ENCODE data around the gene AOX1.
A peak's percentile ranks its signal among the peaks of the same experiment; 100 is the strongest.
"Not testable (repeated sequence)": the region's sequence is repeated elsewhere in the genome, so short reads cannot be mapped to it uniquely, and the experiment has no call there.

AOX1 gene

DNA sequence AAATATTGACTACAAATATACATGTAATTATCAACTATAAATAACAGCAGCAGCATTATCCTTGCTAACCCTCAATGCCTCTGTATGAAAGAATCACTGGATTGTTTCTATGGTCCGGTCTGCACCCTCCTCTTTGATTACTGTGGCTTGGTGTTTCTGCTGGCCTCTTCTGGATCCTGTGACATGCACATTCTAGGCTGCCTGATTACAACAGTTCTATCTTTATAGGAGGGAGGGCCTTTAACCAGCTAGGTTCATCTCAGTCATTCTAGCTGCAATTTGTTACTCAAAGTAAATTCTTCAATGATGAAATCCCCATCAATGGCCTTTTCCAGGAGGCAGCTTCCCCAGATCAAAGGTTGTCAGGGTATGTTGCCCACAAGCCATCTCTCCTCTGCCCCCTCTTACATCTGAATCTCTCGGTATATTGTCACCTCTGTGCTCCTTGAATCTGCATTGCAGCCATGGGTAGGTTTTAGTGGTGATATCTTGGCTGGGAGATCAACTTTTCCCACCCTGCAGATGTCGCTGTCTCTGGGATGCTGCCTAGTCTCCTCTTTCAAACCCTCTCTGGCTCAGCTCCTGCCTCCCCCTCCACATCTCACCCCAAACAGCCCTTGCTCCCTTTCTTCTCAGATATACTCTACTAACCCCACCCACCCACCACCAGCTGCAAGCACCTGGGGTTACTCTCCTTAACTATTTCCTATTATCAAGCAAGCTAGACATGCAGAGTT lies 119.7 kb downstream of the AOX1 start:
- no peak for DNase-seq

GRCh38 chr2:200708943-200709342 lies 123.1 kb downstream of the AOX1 start:
- no peak for DNase-seq

- DNase-seq: peak; percentile 86
Measured at GRCh38 chr2:200713003-200713703, 127.3 kb downstream of the AOX1 start.

DNA sequence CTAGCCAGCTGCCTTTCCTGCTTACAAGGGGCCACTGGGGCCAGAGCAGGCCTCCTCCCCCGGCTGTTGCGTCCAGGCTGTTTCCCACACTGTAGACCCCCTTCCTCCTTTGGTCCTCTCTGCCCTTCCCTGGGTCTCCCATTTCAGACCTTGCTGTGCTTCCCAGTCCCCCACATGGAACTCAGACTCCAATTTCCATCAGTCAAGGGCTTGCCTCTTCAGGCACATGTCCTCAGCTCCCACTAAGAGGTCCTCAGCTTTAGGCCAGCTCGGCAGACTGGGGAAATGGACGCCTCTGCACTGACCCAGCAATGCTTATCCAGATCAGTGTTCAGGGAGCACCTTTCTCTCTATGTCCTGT lies 127.9 kb downstream of the AOX1 start:
- DNase-seq: peak; percentile 36

- not testable (repeated sequence) for DNase-seq
Measured at GRCh38 chr2:200715014-200715413, 129.2 kb downstream of the AOX1 start.

DNA sequence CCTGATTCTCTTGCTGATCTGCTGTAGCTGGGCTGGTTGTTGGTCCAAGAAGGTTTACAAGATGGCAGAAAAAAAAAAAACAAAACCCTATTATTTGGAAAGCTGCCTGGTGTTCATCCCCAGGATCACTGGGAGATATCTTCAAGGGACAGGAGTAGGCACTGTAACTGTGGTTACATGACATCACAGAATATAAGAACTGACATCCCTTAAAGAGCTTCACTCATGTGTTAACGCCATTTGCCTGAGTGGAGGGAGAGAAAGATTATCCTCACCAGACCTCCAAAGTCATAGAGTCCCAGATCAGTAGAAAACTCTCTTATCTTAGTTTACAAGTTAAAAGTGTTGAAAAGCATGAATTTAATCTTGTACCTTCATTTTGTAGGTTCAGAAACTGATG lies 130.6 kb downstream of the AOX1 start:
- no peak for DNase-seq
